ENCODE data around the gene CCHCR1. TPM values are rescaled to one million over a fixed set of nuclear protein-coding genes. Genes with fewer than 3 reads are reported as not detected.

The CCHCR1 gene
- 6.0 to 8.3 TPM (median 7.1 TPM) in 5 replicates for total RNA-seq (2022; extraction: Qiagen RNA extraction)

GRCh38 chr6:31157513-31158139 is at the start of gene CCHCR1:
CCHCR1 (minus strand) TSS chr6:31157802; CDS start chr6:31157600, 202 bp downstream.

GRCh38 chr6:31170600-31170881 is 12.9 kb upstream of the CCHCR1 start, which contains the start of gene POU5F1:
POU5F1 (minus strand) TSS chr6:31170682; CDS start chr6:31170620, 62 bp downstream.

GRCh38 chr6:31158140-31158862 is 699 bp upstream of the CCHCR1 start, which contains the start of gene TCF19:
TCF19 (plus strand) TSS chr6:31158589; CDS start chr6:31159470, 881 bp downstream.

GRCh38 chr6:31138982-31139381 is 18.6 kb downstream of the CCHCR1 start, which contains the start of gene PSORS1C2:
PSORS1C2 (minus strand) TSS chr6:31139066; CDS start chr6:31139026, 40 bp downstream.

GRCh38 chr6:31120151-31120915 is 37.3 kb downstream of the CCHCR1 start, which contains the start of gene CDSN:
CDSN (minus strand) TSS chr6:31120446; CDS start chr6:31120419, 27 bp downstream.

GRCh38 chr6:31114541-31114878 is 43.1 kb downstream of the CCHCR1 start, which contains the start of gene PSORS1C1:
PSORS1C1 (plus strand) TSS chr6:31114800; CDS start chr6:31129633, 14,833 bp downstream.

GRCh38 chr6:31112478-31112877 is 45.1 kb downstream of the CCHCR1 start, which contains the start of gene C6orf15:
C6orf15 (minus strand) TSS chr6:31112575; CDS start chr6:31112555, 20 bp downstream.

Other genes starting within 250 kb of the CCHCR1 start
- 16.1 to 21.6 TPM (median 19.1 TPM) in 5 replicates for gene GTF2H4, start 249.6 kb downstream of the CCHCR1 start, total RNA-seq (2022; extraction: Qiagen RNA extraction)
- gene VARS2, start 243.6 kb downstream of the CCHCR1 start, total RNA-seq (2022; extraction: Qiagen RNA extraction) = 14.1 to 15.9 TPM (median 15.6 TPM) in 5 replicates
- 0.19 to 0.38 TPM (median 0.24 TPM) in 3 of 5 replicates, not detected in the others for gene SFTA2, start 225.6 kb downstream of the CCHCR1 start, total RNA-seq (2022; extraction: Qiagen RNA extraction)
- 0.09 to 0.17 TPM (median 0.10 TPM) in 5 replicates for gene MUCL3, start 216.8 kb downstream of the CCHCR1 start, total RNA-seq (2022; extraction: Qiagen RNA extraction)
- gene MUC21, start 174.1 kb downstream of the CCHCR1 start, total RNA-seq (2022; extraction: Qiagen RNA extraction) = 0.03 to 0.04 TPM in 2 of 5 replicates, not detected in the others
- 0.01 to 0.03 TPM (median 0.02 TPM) in 5 replicates for gene MUC22, start 147.3 kb downstream of the CCHCR1 start, total RNA-seq (2022; extraction: Qiagen RNA extraction)
- gene C6orf15, start 45.2 kb downstream of the CCHCR1 start, total RNA-seq (2022; extraction: Qiagen RNA extraction) = not detected in 5 replicates
- gene PSORS1C1, start 43.0 kb downstream of the CCHCR1 start, total RNA-seq (2022; extraction: Qiagen RNA extraction) = 4.1 to 5.9 TPM (median 4.6 TPM) in 5 replicates
- 0.03 to 0.06 TPM (median 0.05 TPM) in 4 of 5 replicates, not detected in the other for gene CDSN, start 37.4 kb downstream of the CCHCR1 start, total RNA-seq (2022; extraction: Qiagen RNA extraction)
- 0.08 TPM in 1 of 5 replicates, not detected in the others for gene PSORS1C2, start 18.7 kb downstream of the CCHCR1 start, total RNA-seq (2022; extraction: Qiagen RNA extraction)
- 13.3 to 15.2 TPM (median 14.2 TPM) in 5 replicates for gene TCF19, start 787 bp upstream of the CCHCR1 start, total RNA-seq (2022; extraction: Qiagen RNA extraction)
- 10.9 to 14.9 TPM (median 11.3 TPM) in 5 replicates for gene POU5F1, start 12.9 kb upstream of the CCHCR1 start, total RNA-seq (2022; extraction: Qiagen RNA extraction)
- gene HLA-C, start 114.3 kb upstream of the CCHCR1 start, total RNA-seq (2022; extraction: Qiagen RNA extraction) = 47.6 to 56.8 TPM (median 53.0 TPM) in 5 replicates
- 18.9 to 30.6 TPM (median 26.0 TPM) in 5 replicates for gene HLA-B, start 199.4 kb upstream of the CCHCR1 start, total RNA-seq (2022; extraction: Qiagen RNA extraction)
- gene MICA, start 245.8 kb upstream of the CCHCR1 start, total RNA-seq (2022; extraction: Qiagen RNA extraction) = 28.1 to 29.7 TPM (median 28.9 TPM) in 5 replicates

All from A549 treated with AZD2906 at 1 μM for 4 hours (cell line).